Astrocyte (in vitro differentiated cells and primary cell): ENCODE results near the gene TLE5. TPM values are rescaled to one million over a fixed set of nuclear protein-coding genes. Genes with fewer than 3 reads are reported as not detected.

ENCODE experiments used
- DNase-seq: peaks from one replicate; pipeline ENCODE4 v3.0.0-alpha.2; 2010; ENCODE audit warnings: low read depth
- FAIRE-seq: peaks from 2 replicates; lab custom pipeline; 2011; peaks lifted over from hg19 to GRCh38; lab: Jason Lieb, UNC
- H2AFZ ChIP-seq: 2 replicates; pipeline ENCODE4 v1.6.0; 2012; ENCODE audit warnings: low read depth, low read length, inconsistent platforms
- H3K27ac ChIP-seq: 2 replicates; pipeline ENCODE4 v1.5.1; 2011; ENCODE audit warnings: low read depth, low read length, inconsistent platforms
- H3K27me3 ChIP-seq: 2 replicates; pipeline ENCODE4 v1.6.0; 2011; ENCODE audit warnings: low read length, inconsistent platforms; ENCODE audit not compliant: insufficient read depth
- H3K36me3 ChIP-seq: 2 replicates; pipeline ENCODE4 v1.5.1; 2011; ENCODE audit warnings: low read length, inconsistent platforms; ENCODE audit not compliant: insufficient read depth
- H3K4me1 ChIP-seq: 2 replicates; pipeline ENCODE4 v1.5.1; 2011; ENCODE audit warnings: low read length, inconsistent platforms; ENCODE audit not compliant: insufficient read depth
- H3K4me2 ChIP-seq: 2 replicates; pipeline ENCODE4 v1.6.0; 2012; ENCODE audit warnings: low read length, inconsistent platforms
- H3K4me3 ChIP-seq: 2 replicates; pipeline ENCODE4 v1.5.1; 2011; ENCODE audit warnings: low read depth, mild to moderate bottlenecking, low read length, inconsistent platforms; ENCODE audit not compliant: insufficient read depth
- H3K79me2 ChIP-seq: 2 replicates; pipeline ENCODE4 v1.6.0; 2012; ENCODE audit warnings: mild to moderate bottlenecking, low read length, inconsistent platforms; ENCODE audit not compliant: insufficient read depth
- H3K9ac ChIP-seq: 2 replicates; pipeline ENCODE4 v1.6.0; 2012; ENCODE audit warnings: mild to moderate bottlenecking, low read length, inconsistent platforms
- H3K9me3 ChIP-seq: 2 replicates; pipeline ENCODE4 v1.5.1; 2012; ENCODE audit warnings: low read depth, mild to moderate bottlenecking, low read length, inconsistent platforms; ENCODE audit not compliant: insufficient read depth
- H4K20me1 ChIP-seq: 2 replicates; pipeline ENCODE4 v1.6.0; 2012; ENCODE audit warnings: low read length, inconsistent platforms; ENCODE audit not compliant: insufficient read depth
- H3K27ac Mint-ChIP-seq: one replicate; pipeline ENCODE4 v1.8.0; 2021; ENCODE audit warnings: mild to moderate bottlenecking, mixed read lengths; ENCODE audit not compliant: unreplicated experiment
- H3K27me3 Mint-ChIP-seq: one replicate; pipeline ENCODE4 v1.8.0; 2021; ENCODE audit warnings: low read depth, mixed read lengths; ENCODE audit not compliant: unreplicated experiment
- H3K36me3 Mint-ChIP-seq: one replicate; pipeline ENCODE4 v1.8.0; 2021; ENCODE audit warnings: low read depth, mixed read lengths; ENCODE audit not compliant: unreplicated experiment
- H3K4me1 Mint-ChIP-seq: one replicate; pipeline ENCODE4 v1.8.0; 2021; ENCODE audit warnings: low read depth, mixed read lengths; ENCODE audit not compliant: unreplicated experiment
- H3K4me3 Mint-ChIP-seq: one replicate; pipeline ENCODE4 v1.8.0; 2021; ENCODE audit warnings: mild to moderate bottlenecking, moderate library complexity, mixed read lengths; ENCODE audit not compliant: unreplicated experiment
- H3K9me3 Mint-ChIP-seq: one replicate; pipeline ENCODE4 v1.8.0; 2021; ENCODE audit warnings: mild to moderate bottlenecking, mixed read lengths; ENCODE audit not compliant: unreplicated experiment
- CTCF ChIP-seq: IDR thresholded peaks from 2 replicates; pipeline ENCODE4 v1.5.1; 2011; ENCODE audit warnings: low read depth, mild to moderate bottlenecking, inconsistent platforms, low read length, moderate library complexity; ENCODE audit not compliant: insufficient read depth
- EZH2 ChIP-seq: IDR thresholded peaks from 2 replicates; pipeline ENCODE4 v1.6.1; 2012; ENCODE audit warnings: mild to moderate bottlenecking, low read length, inconsistent platforms; ENCODE audit not compliant: insufficient read depth
- total RNA-seq: library from RNA; stranded (reverse); gene quantifications from 2 replicates; pipeline ENCODE4 v1.2.1, GENCODE V29; 2021

Gene TLE5
- total RNA-seq, 1 donor from 2014 or later = 210 TPM

- Histone ChIP-seq H3K4me2 (peak overlapping the region; percentile 98), H3K4me3 (peak overlapping the region; percentile 67), H3K4me1 (peaks cover 20% of the 10 kb centered on the region), H3K27me3 (peaks cover 19% of the 10 kb centered on the region), H3K27ac (peak overlapping the region; percentile 28), H3K9ac (peak overlapping the region; percentile 78), H3K79me2 (no peaks in the 10 kb centered on the region), H4K20me1 (no peaks in the 10 kb centered on the region), H3K9me3 (no peaks in the 10 kb centered on the region), H3K36me3 (no peaks in the 10 kb centered on the region), H2AFZ (peak overlapping the region; percentile 82)
- H3K36me3 Mint-ChIP-seq = no peaks in the 10 kb centered on the region
- peak overlapping the region; percentile 77 for H3K27ac Mint-ChIP-seq
- H3K4me3 Mint-ChIP-seq = peak overlapping the region; percentile 86
- H3K9me3 Mint-ChIP-seq = peaks cover 4% of the 10 kb centered on the region
- peak; percentile 36 for DNase-seq
- FAIRE-seq = no peak
- peaks cover 12% of the 10 kb centered on the region for H3K4me1 Mint-ChIP-seq
- no peak for TF ChIP-seq CTCF
- peak; percentile 22 for TF ChIP-seq EZH2
- peaks cover 72% of the 10 kb centered on the region for H3K27me3 Mint-ChIP-seq
These were observed 27.4 kb downstream of the TLE5 start for GRCh38 chr19:3034656-3035541.

GRCh38 chr19:3034406-3034655 is 28.0 kb downstream of the TLE5 start:
- H4K20me1 ChIP-seq = no peaks in the 10 kb centered on the region
- Mint-ChIP-seq H3K27ac (no peak overlapping the region), H3K4me3 (peak overlapping the region; percentile 86), H3K36me3 (no peaks in the 10 kb centered on the region), H3K9me3 (peaks cover 4% of the 10 kb centered on the region), H3K4me1 (peaks cover 12% of the 10 kb centered on the region), H3K27me3 (peaks cover 72% of the 10 kb centered on the region)
- no peaks in the 10 kb centered on the region for H3K79me2 ChIP-seq
- peaks cover 19% of the 10 kb centered on the region for H3K4me1 ChIP-seq
- FAIRE-seq = no peak
- peak overlapping the region; percentile 98 for H3K4me2 ChIP-seq
- no peak for TF ChIP-seq EZH2
- no peak for TF ChIP-seq CTCF
- H3K9me3 ChIP-seq = no peaks in the 10 kb centered on the region
- no peak overlapping the region for H3K27ac ChIP-seq
- H3K9ac ChIP-seq = no peak overlapping the region
- H2AFZ ChIP-seq = peak overlapping the region; percentile 82
- H3K36me3 ChIP-seq = no peaks in the 10 kb centered on the region
- H3K27me3 ChIP-seq = peaks cover 24% of the 10 kb centered on the region
- DNase-seq = no peak
- peak overlapping the region; percentile 67 for H3K4me3 ChIP-seq
